Parathyroid adenoma (tissue), 2 donors: ENCODE data around the gene CHTF18.
"Not testable (repeated sequence)": the region's sequence is repeated elsewhere in the genome, so short reads cannot be mapped to it uniquely, and the experiment has no call there.

Experiments used
- H2AFZ ChIP-seq: fragments of 300-600 bp; sonication (generic); one replicate; pipeline ENCODE4 v1.7.0; 2017; ENCODE audit warnings: antibody characterized with exemption, mild to moderate bottlenecking
- H3K27ac ChIP-seq: fragments of 300-600 bp; sonication (generic); one replicate; pipeline ENCODE4 v1.7.0; 2017
- H3K27me3 ChIP-seq: fragments of 300-600 bp; sonication (generic); one replicate; pipeline ENCODE4 v1.7.0; 2017; ENCODE audit warnings: low read length; ENCODE audit not compliant: control insufficient read depth, insufficient read depth
- H3K36me3 ChIP-seq: fragments of 300-600 bp; sonication (generic); one replicate; pipeline ENCODE4 v1.7.0; 2017; ENCODE audit warnings: low read length; ENCODE audit not compliant: control insufficient read depth, insufficient read depth
- H3K4me1 ChIP-seq: fragments of 300-600 bp; sonication (generic); one replicate; pipeline ENCODE4 v1.7.0; 2017; ENCODE audit warnings: control low read depth
- H3K4me2 ChIP-seq: fragments of 300-600 bp; sonication (generic); one replicate; pipeline ENCODE4 v1.7.0; 2017; ENCODE audit warnings: low read length
- H3K4me3 ChIP-seq: fragments of 300-600 bp; sonication (generic); one replicate; pipeline ENCODE4 v1.7.0; 2017; ENCODE audit warnings: low read depth, low read length
- H3K79me2 ChIP-seq: fragments of 300-600 bp; sonication (generic); one replicate; pipeline ENCODE4 v1.7.0; 2017; ENCODE audit warnings: control low read depth
- H3K9ac ChIP-seq: fragments of 300-600 bp; sonication (generic); one replicate; pipeline ENCODE4 v1.7.0; 2017; ENCODE audit warnings: mild to moderate bottlenecking
- H3K9me3 ChIP-seq: fragments of 300-600 bp; sonication (generic); one replicate; pipeline ENCODE4 v1.7.0; 2017; ENCODE audit warnings: low read length; ENCODE audit not compliant: control insufficient read depth
- CTCF ChIP-seq: fragments of 300-600 bp; sonication (generic); IDR thresholded peaks from one replicate; pipeline ENCODE4 v1.7.0; 2017; ENCODE audit warnings: antibody characterized with exemption, mild to moderate bottlenecking
- donor health status: primary hyperparathyroidism.

CHTF18 gene

DNA sequence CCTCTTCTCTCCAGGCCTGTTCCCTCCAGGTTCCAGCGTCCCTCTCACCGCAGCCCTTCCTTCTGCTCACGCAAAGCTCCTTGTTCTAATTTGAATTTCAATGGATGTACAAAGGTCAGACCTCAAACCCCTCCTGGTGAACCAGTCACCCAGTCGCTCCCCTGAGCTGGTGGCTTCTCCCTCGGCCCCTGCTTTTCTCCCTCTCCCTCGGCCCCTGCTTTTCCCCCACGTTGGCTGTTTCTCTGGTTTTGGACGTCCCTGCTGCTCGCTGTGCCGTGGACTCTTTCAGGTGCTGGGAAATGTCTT, 36.5 kb upstream of the CHTF18 start:
- no peak overlapping the region for H3K9ac ChIP-seq

DNA sequence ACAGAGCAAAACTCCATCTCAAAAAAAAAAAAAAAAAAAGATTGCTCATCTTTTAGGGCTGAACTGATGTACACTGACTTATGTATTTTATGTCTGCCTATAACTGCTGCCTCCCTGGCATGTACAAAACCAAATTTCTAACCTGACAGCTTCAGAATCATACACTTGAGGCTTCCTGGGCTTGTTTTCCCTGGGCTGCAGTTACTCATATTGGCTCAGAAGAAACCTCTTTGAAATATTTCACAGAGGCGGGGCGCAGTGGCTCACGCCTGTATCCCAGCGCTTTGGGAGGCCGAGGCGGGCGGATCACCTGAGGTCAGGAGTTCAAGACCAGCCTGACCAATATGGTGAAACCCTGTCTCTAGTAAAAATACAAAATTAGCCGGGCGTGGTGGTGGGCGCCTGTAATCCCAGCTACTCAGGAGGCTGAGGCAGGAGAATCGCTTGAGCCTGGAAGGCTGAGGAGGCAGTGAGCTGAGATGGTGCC, 34.3 kb upstream of the CHTF18 start:
- not testable (repeated sequence) for H3K27me3 ChIP-seq, H3K36me3 ChIP-seq, H3K9ac ChIP-seq, H3K79me2 ChIP-seq, H2AFZ ChIP-seq, H3K9me3 ChIP-seq, H3K27ac ChIP-seq, H3K4me3 ChIP-seq, H3K4me1 ChIP-seq, H3K4me2 ChIP-seq

More for the DNA sequence above, 36.5 kb upstream of the CHTF18 start:
- Histone ChIP-seq H3K27ac (no peak overlapping the region), H3K4me3 (no peak overlapping the region), H3K4me2 (no peak overlapping the region), H3K79me2 (no peaks in the 10 kb centered on the region), H3K27me3 (no peaks in the 10 kb centered on the region), H3K4me1 (no peaks in the 10 kb centered on the region), H3K36me3 (no peaks in the 10 kb centered on the region), H3K9me3 (no peaks in the 10 kb centered on the region), H2AFZ (no peak overlapping the region)
- no peak for TF ChIP-seq CTCF

- no peak overlapping the region for H3K4me3 ChIP-seq
- no peaks in the 10 kb centered on the region for H3K79me2 ChIP-seq
- H3K9ac ChIP-seq = no peak overlapping the region
- H2AFZ ChIP-seq = no peak overlapping the region
- H3K27ac ChIP-seq = no peak overlapping the region
- no peak for TF ChIP-seq CTCF
- no peak overlapping the region for H3K4me2 ChIP-seq
- no peaks in the 10 kb centered on the region for H3K9me3 ChIP-seq
- no peaks in the 10 kb centered on the region for H3K36me3 ChIP-seq
- H3K4me1 ChIP-seq = no peaks in the 10 kb centered on the region
- H3K27me3 ChIP-seq = no peaks in the 10 kb centered on the region
Measured at GRCh38 chr16:754656-755055, 33.8 kb upstream of the CHTF18 start.

DNA sequence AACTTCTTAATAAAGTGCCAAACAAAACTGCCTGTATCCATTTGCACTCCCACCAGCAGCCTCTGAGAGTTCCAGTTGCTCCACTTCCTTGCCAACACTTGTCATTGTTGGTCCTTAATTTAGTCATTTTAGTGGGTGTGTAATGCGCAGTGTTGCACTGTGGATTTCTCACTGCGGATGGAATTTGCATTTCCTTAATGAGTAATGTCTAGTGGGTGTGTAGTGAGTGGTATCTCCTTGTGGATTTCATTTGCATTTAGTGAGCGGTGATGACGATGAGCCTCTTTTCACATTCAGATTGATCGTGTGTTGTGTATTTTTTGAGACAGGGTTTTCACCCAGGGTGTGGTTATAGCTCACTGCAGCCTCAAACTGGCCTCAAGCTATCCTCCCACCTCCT, 32.0 kb upstream of the CHTF18 start:
- no peak for TF ChIP-seq CTCF
- Histone ChIP-seq H3K27ac (no peak overlapping the region), H3K79me2 (no peaks in the 10 kb centered on the region), H3K4me1 (no peaks in the 10 kb centered on the region), H3K27me3 (no peaks in the 10 kb centered on the region), H3K9ac (no peak overlapping the region), H3K4me2 (no peak overlapping the region), H3K36me3 (no peaks in the 10 kb centered on the region), H3K9me3 (no peaks in the 10 kb centered on the region), H3K4me3 (no peak overlapping the region), H2AFZ (no peak overlapping the region)

- H3K27me3 ChIP-seq = no peaks in the 10 kb centered on the region
- no peaks in the 10 kb centered on the region for H3K79me2 ChIP-seq
- no peak for TF ChIP-seq CTCF
- H3K27ac ChIP-seq = no peak overlapping the region
- H3K4me3 ChIP-seq = no peak overlapping the region
- H3K4me2 ChIP-seq = no peak overlapping the region
- H3K4me1 ChIP-seq = no peaks in the 10 kb centered on the region
- H2AFZ ChIP-seq = no peak overlapping the region
- no peaks in the 10 kb centered on the region for H3K9me3 ChIP-seq
- H3K9ac ChIP-seq = no peak overlapping the region
- no peaks in the 10 kb centered on the region for H3K36me3 ChIP-seq
Measured at GRCh38 chr16:759110-759910, 29.1 kb upstream of the CHTF18 start.
